ENCODE measurements around the gene PSMA5. TPM values are rescaled to one million over a fixed set of nuclear protein-coding genes. Genes with fewer than 3 reads are reported as not detected.
A peak's percentile ranks its signal among the peaks of the same experiment; 100 is the strongest.

The PSMA5 gene
- total and polyA plus RNA-seq, 2 of the 13 experiments (the other 11 are each of a cell fraction or from before 2014, with no cell fraction given): 140 to 169 TPM

GRCh38 chr1:109365642-109366204 lies 60.5 kb downstream of the PSMA5 start (continued):
- TF ChIP-seq GZF1 (CRISPR knock-in tag; IDR thresholded peaks at IDR 0.05) (no peak), ZBTB21 (CRISPR knock-in tag; IDR thresholded peaks at IDR 0.05) (no peak), CENPX (CRISPR knock-in tag; IDR thresholded peaks at IDR 0.05) (no peak), HNF4A (CRISPR knock-in tag; IDR thresholded peaks at IDR 0.05) (peak; percentile 78)

DNA sequence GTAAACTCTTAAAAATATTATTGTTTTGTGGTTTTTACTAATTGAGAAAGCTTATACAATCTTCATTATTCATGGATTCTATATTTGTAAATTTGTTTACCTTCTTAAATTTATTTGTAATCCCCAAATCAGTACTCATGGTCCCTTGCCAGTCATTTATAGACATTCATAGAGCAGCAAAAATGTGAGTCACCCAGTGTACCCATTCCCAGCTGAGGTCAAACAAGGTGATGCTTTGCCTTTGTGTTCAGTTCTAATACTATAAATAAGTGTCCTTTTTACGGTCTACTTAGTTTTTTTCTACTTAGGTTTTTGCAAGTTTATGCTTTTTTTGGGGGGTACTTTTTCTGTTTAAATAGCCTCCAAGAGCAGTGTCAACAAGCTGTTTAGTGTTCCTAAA lies 64.6 kb downstream of the PSMA5 start:
- Histone ChIP-seq H3K79me2 (ENCODE audit: insufficient read depth, low read length) (no peaks in the 10 kb centered on the region), H3K4me3 (replicated peaks in 1 of 3; ENCODE audit: insufficient read depth in 1 of 3, low read depth in 2 of 3, low read length in 3 of 3) (no peak overlapping the region), H3K36me3 (replicated peaks in 1 of 2; ENCODE audit: control insufficient read depth in 1 of 2, insufficient read depth in 2 of 2, low read length in 2 of 2) (peaks cover 10 to 29% of the 10 kb centered on the region in 2 experiments), H2AFZ (ENCODE audit: low read length) (no peak overlapping the region), H3K9ac (ENCODE audit: insufficient read depth, low read depth, low read length) (no peak overlapping the region), H3K4me2 (ENCODE audit: low read depth, low read length) (no peak overlapping the region), H3K4me1 (ENCODE audit: insufficient read depth, low read length) (peaks cover 29% of the 10 kb centered on the region), H3K27ac (ENCODE audit: extremely low read length, insufficient read depth, low read length) (no peak overlapping the region), H3K9me3 (ENCODE audit: low read length) (no peaks in the 10 kb centered on the region), H3K27me3 (ENCODE audit: control insufficient read depth in 1 of 2, insufficient read depth in 2 of 2, low read length in 2 of 2) (no peaks in the 10 kb centered on the region), H4K20me1 (ENCODE audit: insufficient read depth, low read length) (no peaks in the 10 kb centered on the region)
- DNase-seq (ENCODE audit: low spot score) (no peak), ATAC-seq (no peak), FAIRE-seq (no peak)
- in situ Hi-C loops (cut with HindIII; ENCODE audit: extremely low pct_ligation_motif_present, low pct_unique_long_range_greater_than_20kb): no loop called here
- BruUV-seq (replicated peaks): no TSS peak
- TF ChIP-seq, protein P1, sequence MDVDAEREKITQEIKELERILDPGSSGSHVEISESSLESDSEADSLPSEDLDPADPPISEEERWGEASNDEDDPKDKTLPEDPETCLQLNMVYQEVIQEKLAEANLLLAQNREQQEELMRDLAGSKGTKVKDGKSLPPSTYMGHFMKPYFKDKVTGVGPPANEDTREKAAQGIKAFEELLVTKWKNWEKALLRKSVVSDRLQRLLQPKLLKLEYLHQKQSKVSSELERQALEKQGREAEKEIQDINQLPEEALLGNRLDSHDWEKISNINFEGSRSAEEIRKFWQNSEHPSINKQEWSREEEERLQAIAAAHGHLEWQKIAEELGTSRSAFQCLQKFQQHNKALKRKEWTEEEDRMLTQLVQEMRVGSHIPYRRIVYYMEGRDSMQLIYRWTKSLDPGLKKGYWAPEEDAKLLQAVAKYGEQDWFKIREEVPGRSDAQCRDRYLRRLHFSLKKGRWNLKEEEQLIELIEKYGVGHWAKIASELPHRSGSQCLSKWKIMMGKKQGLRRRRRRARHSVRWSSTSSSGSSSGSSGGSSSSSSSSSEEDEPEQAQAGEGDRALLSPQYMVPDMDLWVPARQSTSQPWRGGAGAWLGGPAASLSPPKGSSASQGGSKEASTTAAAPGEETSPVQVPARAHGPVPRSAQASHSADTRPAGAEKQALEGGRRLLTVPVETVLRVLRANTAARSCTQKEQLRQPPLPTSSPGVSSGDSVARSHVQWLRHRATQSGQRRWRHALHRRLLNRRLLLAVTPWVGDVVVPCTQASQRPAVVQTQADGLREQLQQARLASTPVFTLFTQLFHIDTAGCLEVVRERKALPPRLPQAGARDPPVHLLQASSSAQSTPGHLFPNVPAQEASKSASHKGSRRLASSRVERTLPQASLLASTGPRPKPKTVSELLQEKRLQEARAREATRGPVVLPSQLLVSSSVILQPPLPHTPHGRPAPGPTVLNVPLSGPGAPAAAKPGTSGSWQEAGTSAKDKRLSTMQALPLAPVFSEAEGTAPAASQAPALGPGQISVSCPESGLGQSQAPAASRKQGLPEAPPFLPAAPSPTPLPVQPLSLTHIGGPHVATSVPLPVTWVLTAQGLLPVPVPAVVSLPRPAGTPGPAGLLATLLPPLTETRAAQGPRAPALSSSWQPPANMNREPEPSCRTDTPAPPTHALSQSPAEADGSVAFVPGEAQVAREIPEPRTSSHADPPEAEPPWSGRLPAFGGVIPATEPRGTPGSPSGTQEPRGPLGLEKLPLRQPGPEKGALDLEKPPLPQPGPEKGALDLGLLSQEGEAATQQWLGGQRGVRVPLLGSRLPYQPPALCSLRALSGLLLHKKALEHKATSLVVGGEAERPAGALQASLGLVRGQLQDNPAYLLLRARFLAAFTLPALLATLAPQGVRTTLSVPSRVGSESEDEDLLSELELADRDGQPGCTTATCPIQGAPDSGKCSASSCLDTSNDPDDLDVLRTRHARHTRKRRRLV (CRISPR knock-in tag; IDR thresholded peaks at IDR 0.05): no peak
- TF ChIP-seq TCF7 (IDR thresholded peaks at IDR 0.05; ENCODE audit: low read depth): peak; percentile 26; the same call in 1 of the 2 replicates
- TF ChIP-seq THRA (CRISPR knock-in tag; IDR thresholded peaks at IDR 0.05; ENCODE audit: borderline replicate concordance): peak; percentile 50; the same call in 1 of the 2 replicates
- TF ChIP-seq ZNF629 (CRISPR knock-in tag; conservative IDR thresholded peaks at IDR 0.05): 0 out of 2 replicates have a peak, but pooled peaks have one; percentile 14
- POLR2A ChIA-PET: no interaction called here
- intact Hi-C loops (cut with micrococcal nuclease; ENCODE audit: unreplicated experiment): no loop called here
- 56% methylated on average over 1 of the region's 1 CpG for WGBS (ENCODE audit: low lambda C conversion rate)
- CTCF ChIA-PET (ENCODE audit: low intra/inter-chr PET ratio, low total read pairs): no interaction called here
